ENCODE measurements around the gene ORMDL3.

GRCh38 chr17:39937447-39937846 is 10.0 kb upstream of the ORMDL3 start:
- TF ChIP-seq CTCF (IDR thresholded peaks at IDR 0.05) (no peak), POLR2A (IDR thresholded peaks at IDR 0.05) (no peak)
